Measurements from ENCODE around the gene MPPE1.
"Not testable (repeated sequence)": the region's sequence is repeated elsewhere in the genome, so short reads cannot be mapped to it uniquely, and the experiment has no call there.

The MPPE1 gene

GRCh38 chr18:11925800-11926481 is 17.8 kb upstream of the MPPE1 start:
- DNase-seq (ENCODE audit: low spot score), result no peak

- no peak for DNase-seq (ENCODE audit: low spot score)
These were observed 15.3 kb upstream of the MPPE1 start for GRCh38 chr18:11923450-11923849.

GRCh38 chr18:11919522-11919921 is 11.4 kb upstream of the MPPE1 start:
- not testable (repeated sequence) for DNase-seq (ENCODE audit: low spot score)

GRCh38 chr18:11916880-11917279 is 8.8 kb upstream of the MPPE1 start:
- not testable (repeated sequence) for DNase-seq (ENCODE audit: low spot score)

GRCh38 chr18:11909591-11910026 is 1.5 kb upstream of the MPPE1 start:
- DNase-seq (ENCODE audit: low spot score), result peak; percentile 31

- no peak for DNase-seq (ENCODE audit: low spot score)
These were observed 941 bp upstream of the MPPE1 start for GRCh38 chr18:11909061-11909455.

GRCh38 chr18:11906926-11907874 is 917 bp downstream of the MPPE1 start:
- no peak for DNase-seq (ENCODE audit: low spot score)

GRCh38 chr18:11906176-11906575 is 1.9 kb downstream of the MPPE1 start:
- DNase-seq (ENCODE audit: low spot score), result no peak

GRCh38 chr18:11905613-11906012 is 2.5 kb downstream of the MPPE1 start:
- no peak for DNase-seq (ENCODE audit: low spot score)

- DNase-seq (ENCODE audit: low spot score), result no peak
These were observed 5.4 kb downstream of the MPPE1 start for GRCh38 chr18:11902522-11903292.

- DNase-seq (ENCODE audit: low spot score), result no peak
These were observed 6.2 kb downstream of the MPPE1 start for GRCh38 chr18:11901826-11902438.

GRCh38 chr18:11899063-11899462 is 9.1 kb downstream of the MPPE1 start:
- DNase-seq (ENCODE audit: low spot score), result no peak

GRCh38 chr18:11897781-11898180 is 10.3 kb downstream of the MPPE1 start:
- DNase-seq (ENCODE audit: low spot score), result no peak

- DNase-seq (ENCODE audit: low spot score), result not testable (repeated sequence)
These were observed 15.7 kb downstream of the MPPE1 start for GRCh38 chr18:11892438-11892837.

GRCh38 chr18:11891737-11892136 is 16.4 kb downstream of the MPPE1 start:
- no peak for DNase-seq (ENCODE audit: low spot score)

GRCh38 chr18:11889284-11889683 is 18.8 kb downstream of the MPPE1 start:
- DNase-seq (ENCODE audit: low spot score), result no peak

- no peak for DNase-seq (ENCODE audit: low spot score)
These were observed 19.4 kb downstream of the MPPE1 start for GRCh38 chr18:11888726-11889125.

GRCh38 chr18:11887328-11888128 is 20.6 kb downstream of the MPPE1 start:
- DNase-seq (ENCODE audit: low spot score), result no peak

- DNase-seq (ENCODE audit: low spot score), result no peak
These were observed 21.5 kb downstream of the MPPE1 start for GRCh38 chr18:11886577-11887110.

GRCh38 chr18:11885278-11885947 is 22.7 kb downstream of the MPPE1 start:
- DNase-seq (ENCODE audit: low spot score), result no peak

Measured in hepatic stellate cell (primary cell).